Type B pancreatic cell (in vitro differentiated cells): ENCODE measurements around the gene TCAP. TPM values are rescaled to one million over a fixed set of nuclear protein-coding genes. Genes with fewer than 3 reads are reported as not detected.

Experiments
- DNase-seq: peaks from one replicate; pipeline ENCODE4 v3.0.0; 2021; ENCODE audit warnings: mixed read lengths; ENCODE audit not compliant: unreplicated experiment; ENCODE audit errors: extremely low spot score
- H3K27ac Mint-ChIP-seq: 2 replicates; pipeline ENCODE4 v1.8.0; 2021; ENCODE audit warnings: mild to moderate bottlenecking, mixed read lengths
- H3K27me3 Mint-ChIP-seq: 2 replicates; pipeline ENCODE4 v1.8.0; 2021; ENCODE audit warnings: mixed read lengths
- H3K36me3 Mint-ChIP-seq: 2 replicates; pipeline ENCODE4 v1.8.0; 2021; ENCODE audit warnings: mixed read lengths
- H3K4me1 Mint-ChIP-seq: one replicate; pipeline ENCODE4 v1.8.0; 2021; ENCODE audit warnings: mixed read lengths; ENCODE audit not compliant: unreplicated experiment
- H3K4me3 Mint-ChIP-seq: 2 replicates; pipeline ENCODE4 v1.8.0; 2021; ENCODE audit warnings: mild to moderate bottlenecking, mixed read lengths
- H3K9me3 Mint-ChIP-seq: 2 replicates; pipeline ENCODE4 v1.8.0; 2021; ENCODE audit warnings: mixed read lengths
- CTCF ChIP-seq: fragments of 200-600 bp; sonication (generic); conservative IDR thresholded peaks from 2 replicates; pipeline ENCODE4 v1.5.0; 2021; ENCODE audit warnings: antibody characterized with exemption, mild to moderate bottlenecking
- total RNA-seq: library from RNA; stranded (reverse); gene quantifications from 2 replicates; pipeline ENCODE4 v1.2.1, GENCODE V29; 2021; ENCODE audit warnings: low replicate concordance

The TCAP gene
- total RNA-seq, 1 donor from 2014 or later: 2.4 TPM

GRCh38 chr17:39679521-39680192 lies 14.5 kb downstream of the TCAP start:
- Mint-ChIP-seq H3K27ac (no peak overlapping the region), H3K36me3 (no peaks in the 10 kb centered on the region), H3K27me3 (no peaks in the 10 kb centered on the region), H3K9me3 (no peaks in the 10 kb centered on the region), H3K4me1 (peaks cover 10% of the 10 kb centered on the region), H3K4me3 (no peak overlapping the region)
- no peak for DNase-seq
- TF ChIP-seq CTCF: no peak

GRCh38 chr17:39683295-39683939 lies 18.3 kb downstream of the TCAP start:
- Mint-ChIP-seq H3K27me3 (no peaks in the 10 kb centered on the region), H3K4me3 (no peak overlapping the region), H3K4me1 (peaks cover 8% of the 10 kb centered on the region), H3K9me3 (peaks cover 4% of the 10 kb centered on the region), H3K27ac (peak overlapping the region; percentile 4), H3K36me3 (peaks cover 7% of the 10 kb centered on the region)
- DNase-seq: no peak
- no peak for TF ChIP-seq CTCF

GRCh38 chr17:39684369-39685192 lies 19.4 kb downstream of the TCAP start:
- Mint-ChIP-seq H3K27me3 (no peaks in the 10 kb centered on the region), H3K4me1 (peaks cover 16% of the 10 kb centered on the region), H3K36me3 (peaks cover 7% of the 10 kb centered on the region), H3K9me3 (peaks cover 4% of the 10 kb centered on the region), H3K4me3 (no peak overlapping the region), H3K27ac (no peak overlapping the region)
- no peak for TF ChIP-seq CTCF
- DNase-seq: no peak

- DNase-seq: no peak
- Mint-ChIP-seq H3K4me3 (peak overlapping the region; percentile 99), H3K4me1 (peaks cover 16% of the 10 kb centered on the region), H3K27ac (peak overlapping the region; percentile 97), H3K27me3 (no peaks in the 10 kb centered on the region), H3K9me3 (peaks cover 4% of the 10 kb centered on the region), H3K36me3 (peaks cover 7% of the 10 kb centered on the region)
- TF ChIP-seq CTCF: no peak
Measured at GRCh38 chr17:39687101-39687545, 22.0 kb downstream of the TCAP start.

- Mint-ChIP-seq H3K27me3 (no peaks in the 10 kb centered on the region), H3K36me3 (peaks cover 7% of the 10 kb centered on the region), H3K4me1 (peaks cover 16% of the 10 kb centered on the region), H3K4me3 (peak within 1 kb of the TSS; percentile 99), H3K27ac (peak within 1 kb of the TSS; percentile 97), H3K9me3 (peaks cover 4% of the 10 kb centered on the region)
- DNase-seq: peak; percentile 86
- TF ChIP-seq CTCF: peak; percentile 16
Measured at GRCh38 chr17:39687546-39688474, 22.7 kb downstream of the TCAP start, which contains the start of gene PGAP3. Gene PGAP3 (minus strand): TSS chr17:39688057. CDS start chr17:39688014, 43 bp downstream.
